Fibroblast of mammary gland (primary cell): Measurements from ENCODE around the gene TNNI3K.
"Not testable (repeated sequence)": the region's sequence is repeated elsewhere in the genome, so short reads cannot be mapped to it uniquely, and the experiment has no call there.

Experiments used
- DNase-seq: peaks from one replicate; pipeline ENCODE4 v3.0.0-alpha.2; 2010; ENCODE audit warnings: low read depth
- H3K4me3 ChIP-seq: 2 replicates; pipeline ENCODE4 v1.5.1; 2011; ENCODE audit warnings: low read depth, mild to moderate bottlenecking, low read length, moderate library complexity; ENCODE audit not compliant: control insufficient read depth
- TF ChIP-seq, protein P1 (sequence below): conservative IDR thresholded peaks from 2 replicates; pipeline ENCODE4 v1.5.1; 2011; ENCODE audit warnings: low read depth, low read length, inconsistent platforms; ENCODE audit not compliant: control insufficient read depth, insufficient read depth

Gene TNNI3K

DNA sequence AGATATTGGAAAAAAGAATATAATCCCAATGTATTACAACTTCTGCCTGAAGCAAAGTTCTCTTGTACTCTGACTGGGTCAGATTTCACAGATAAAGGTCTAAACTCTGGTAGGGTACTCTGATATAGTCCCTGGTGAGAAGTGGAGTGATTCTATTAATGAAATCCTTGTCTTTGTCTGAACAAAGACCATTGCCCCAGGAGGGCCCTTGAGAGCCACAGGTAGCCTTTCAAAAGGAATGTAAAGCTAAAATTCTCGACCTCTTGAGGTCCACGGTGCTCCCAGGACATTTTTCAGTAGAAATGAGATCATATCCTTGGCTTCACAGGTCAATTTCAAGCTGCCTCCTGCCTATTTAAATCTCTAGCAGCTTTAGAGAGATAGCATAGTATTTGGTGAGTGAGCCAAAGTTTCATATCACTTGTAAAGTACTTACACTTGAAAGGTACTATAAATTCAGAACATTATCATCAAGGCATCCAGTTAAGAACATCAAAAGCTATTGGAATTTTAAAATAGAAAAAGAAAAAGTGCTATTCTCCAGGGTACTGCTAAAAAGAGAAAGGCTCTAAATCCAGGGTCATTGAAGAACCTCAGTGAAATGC is 10.1 kb downstream of the TNNI3K start:
- DNase-seq = no peak
- no peak overlapping the region for H3K4me3 ChIP-seq
- TF ChIP-seq, protein P1, sequence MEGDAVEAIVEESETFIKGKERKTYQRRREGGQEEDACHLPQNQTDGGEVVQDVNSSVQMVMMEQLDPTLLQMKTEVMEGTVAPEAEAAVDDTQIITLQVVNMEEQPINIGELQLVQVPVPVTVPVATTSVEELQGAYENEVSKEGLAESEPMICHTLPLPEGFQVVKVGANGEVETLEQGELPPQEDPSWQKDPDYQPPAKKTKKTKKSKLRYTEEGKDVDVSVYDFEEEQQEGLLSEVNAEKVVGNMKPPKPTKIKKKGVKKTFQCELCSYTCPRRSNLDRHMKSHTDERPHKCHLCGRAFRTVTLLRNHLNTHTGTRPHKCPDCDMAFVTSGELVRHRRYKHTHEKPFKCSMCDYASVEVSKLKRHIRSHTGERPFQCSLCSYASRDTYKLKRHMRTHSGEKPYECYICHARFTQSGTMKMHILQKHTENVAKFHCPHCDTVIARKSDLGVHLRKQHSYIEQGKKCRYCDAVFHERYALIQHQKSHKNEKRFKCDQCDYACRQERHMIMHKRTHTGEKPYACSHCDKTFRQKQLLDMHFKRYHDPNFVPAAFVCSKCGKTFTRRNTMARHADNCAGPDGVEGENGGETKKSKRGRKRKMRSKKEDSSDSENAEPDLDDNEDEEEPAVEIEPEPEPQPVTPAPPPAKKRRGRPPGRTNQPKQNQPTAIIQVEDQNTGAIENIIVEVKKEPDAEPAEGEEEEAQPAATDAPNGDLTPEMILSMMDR = no peak

DNA sequence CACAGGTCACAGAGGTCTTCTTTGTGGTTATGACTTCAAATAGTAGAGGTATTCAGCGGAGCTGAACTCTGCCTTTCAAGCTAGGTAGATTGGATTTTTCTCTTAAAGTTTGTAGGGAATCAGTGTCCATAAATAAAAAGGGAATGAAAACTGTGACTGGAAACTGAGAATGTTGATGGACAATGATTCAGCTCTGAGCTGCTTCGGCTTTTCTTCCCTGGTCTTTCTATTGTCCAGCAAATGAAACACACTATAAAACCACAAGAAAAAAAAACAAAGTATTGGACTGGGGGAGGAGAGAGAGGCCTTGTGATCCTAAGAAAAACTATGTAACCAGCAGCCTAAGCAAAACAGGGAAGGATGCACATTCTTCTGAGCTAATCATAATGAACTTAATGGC is 11.1 kb downstream of the TNNI3K start:
- no peak for DNase-seq
- TF ChIP-seq, protein P1 = no peak
- H3K4me3 ChIP-seq = no peak overlapping the region

- no peak for DNase-seq
- TF ChIP-seq, protein P1 = no peak
- H3K4me3 ChIP-seq = no peak overlapping the region
Measured at GRCh38 chr1:74247881-74248528, 12.8 kb downstream of the TNNI3K start.

- H3K4me3 ChIP-seq, DNase-seq: not testable (repeated sequence)
Measured at GRCh38 chr1:74253243-74253824, 18.1 kb downstream of the TNNI3K start.

DNA sequence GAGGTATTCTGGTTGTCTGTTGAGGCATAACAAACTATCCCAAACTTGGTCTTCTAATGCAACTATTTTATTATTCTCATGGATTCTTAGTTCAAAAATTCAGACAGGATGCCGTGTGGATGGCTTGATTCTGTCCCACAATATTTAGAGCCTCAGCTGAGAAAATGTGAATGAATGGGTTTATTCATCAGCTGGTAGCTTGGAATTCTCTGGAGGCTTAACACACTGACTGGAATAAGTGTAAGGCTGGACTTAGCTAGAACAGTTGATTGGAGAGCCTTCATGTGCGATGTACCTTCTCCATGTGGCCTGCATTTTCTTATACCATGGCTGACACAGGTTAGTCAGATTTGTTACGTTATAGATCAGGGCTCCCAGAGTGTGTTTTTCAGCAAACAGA is 30.8 kb downstream of the TNNI3K start:
- no peak overlapping the region for H3K4me3 ChIP-seq
- TF ChIP-seq, protein P1 = no peak
- DNase-seq = no peak

DNA sequence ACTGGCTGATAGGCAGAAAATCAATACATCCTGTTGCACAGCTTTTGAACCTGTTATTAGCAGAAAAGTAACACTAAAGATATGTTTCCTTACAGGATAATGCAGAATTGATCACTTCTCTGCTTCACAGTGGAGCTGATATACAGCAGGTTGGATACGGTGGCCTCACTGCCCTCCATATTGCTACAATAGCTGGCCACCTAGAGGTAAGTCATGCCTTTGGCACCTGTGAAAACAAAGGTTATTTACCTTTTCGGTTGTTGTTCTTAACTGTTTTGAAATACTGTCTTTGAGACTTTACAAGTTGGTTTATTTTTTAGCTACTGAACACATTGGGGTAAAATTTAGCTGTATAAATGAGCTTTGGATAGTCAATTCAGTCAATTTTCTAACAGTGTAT is 36.3 kb downstream of the TNNI3K start:
- no peak overlapping the region for H3K4me3 ChIP-seq
- no peak for DNase-seq
- TF ChIP-seq, protein P1 = no peak

DNA sequence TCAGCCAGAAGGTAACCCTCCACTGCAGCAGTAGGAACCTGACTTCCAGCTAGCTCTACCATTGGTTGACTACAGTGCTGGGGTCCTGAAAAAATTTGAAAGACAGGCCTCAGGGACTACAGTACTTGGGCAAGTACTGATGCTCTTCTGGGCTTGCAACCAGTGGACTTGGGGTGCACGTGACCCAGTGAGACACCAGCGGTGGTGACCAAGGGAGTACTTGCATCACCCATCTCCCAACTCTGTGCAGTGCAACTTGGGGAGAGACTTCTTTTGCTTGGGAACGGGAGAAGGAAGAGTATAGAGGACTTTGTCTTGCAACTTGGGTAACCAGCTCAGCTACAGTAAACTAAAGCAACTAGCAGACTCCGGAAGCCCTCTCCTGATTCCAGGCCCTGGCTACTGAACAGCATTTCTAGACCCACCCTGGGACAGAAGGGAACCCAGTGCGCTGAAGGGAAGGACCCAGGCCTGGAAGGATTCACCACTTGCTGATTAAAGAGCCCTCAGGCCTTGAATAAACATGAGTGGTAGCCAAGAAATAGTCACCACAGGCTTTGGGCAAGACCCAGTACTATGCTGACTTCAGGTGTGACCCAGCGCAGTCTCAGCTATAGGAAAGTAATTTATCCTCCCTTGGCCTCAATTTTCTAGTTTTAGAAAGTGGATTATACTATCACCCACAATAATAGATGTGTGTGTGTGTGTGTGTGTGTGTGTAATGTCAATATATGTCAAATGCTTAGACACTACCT is 45.6 kb downstream of the TNNI3K start:
- no peak overlapping the region for H3K4me3 ChIP-seq
- TF ChIP-seq, protein P1 = no peak
- no peak for DNase-seq
